ENCODE results near the gene SLC5A1.

GRCh38 chr22:32055069-32055468, 12.0 kb downstream of the SLC5A1 start:
- TF ChIP-seq CTCF (IDR thresholded peaks at IDR 0.05 in 4 of 5, conservative IDR thresholded peaks at IDR 0.05 in 1 of 5) (no peak), POLR2A (IDR thresholded peaks at IDR 0.05) (no peak)

All from gastrocnemius medialis (tissue), 4 donors.